Non-pigmented ciliary epithelial cell (primary cell): ENCODE results near the gene FARS2.

Experiments
- DNase-seq: peaks from one replicate; pipeline ENCODE4 v3.0.0-alpha.2; 2010; ENCODE audit warnings: low read depth

FARS2 gene

GRCh38 chr6:5762561-5762968 is 501.3 kb downstream of the FARS2 start:
- DNase-seq: no peak

- DNase-seq: no peak
These were observed 502.1 kb downstream of the FARS2 start for GRCh38 chr6:5763407-5763806.

GRCh38 chr6:5763871-5764270 is 502.6 kb downstream of the FARS2 start:
- no peak for DNase-seq

GRCh38 chr6:5764401-5764955 is 503.2 kb downstream of the FARS2 start:
- DNase-seq: no peak

- DNase-seq: no peak
These were observed 503.9 kb downstream of the FARS2 start for GRCh38 chr6:5765141-5765760.

- DNase-seq: no peak
These were observed 504.9 kb downstream of the FARS2 start for GRCh38 chr6:5766260-5766659.

GRCh38 chr6:5767471-5767870 is 506.2 kb downstream of the FARS2 start:
- DNase-seq: no peak

GRCh38 chr6:5771211-5771610 is 509.9 kb downstream of the FARS2 start:
- no peak for DNase-seq

GRCh38 chr6:5771759-5772390 is 510.6 kb downstream of the FARS2 start:
- DNase-seq: no peak

- no peak for DNase-seq
These were observed 511.3 kb downstream of the FARS2 start for GRCh38 chr6:5772408-5773120.

GRCh38 chr6:5776104-5776503 is 514.8 kb downstream of the FARS2 start:
- no peak for DNase-seq

- DNase-seq: no peak
These were observed 515.5 kb downstream of the FARS2 start for GRCh38 chr6:5776706-5777390.

- no peak for DNase-seq
These were observed 517.1 kb downstream of the FARS2 start for GRCh38 chr6:5778317-5778857.

GRCh38 chr6:5778906-5779305 is 517.6 kb downstream of the FARS2 start:
- DNase-seq: no peak

GRCh38 chr6:5781019-5781418 is 519.7 kb downstream of the FARS2 start:
- DNase-seq: no peak

GRCh38 chr6:5781966-5782556 is 520.7 kb downstream of the FARS2 start:
- DNase-seq: no peak

- no peak for DNase-seq
These were observed 521.7 kb downstream of the FARS2 start for GRCh38 chr6:5782783-5783547.

GRCh38 chr6:5783584-5784089 is 522.3 kb downstream of the FARS2 start:
- no peak for DNase-seq

GRCh38 chr6:5785249-5785648 is 523.9 kb downstream of the FARS2 start:
- no peak for DNase-seq

- DNase-seq: no peak
These were observed 525.1 kb downstream of the FARS2 start for GRCh38 chr6:5786321-5786968.
